IMR-90 (cell line): ENCODE results near the gene TMEM208. TPM values are rescaled to one million over a fixed set of nuclear protein-coding genes. Genes with fewer than 3 reads are reported as not detected.

ENCODE experiments used
- ATAC-seq: fragments of 200-7000 bp; cut with Tn5 transposase; 2 replicates; pipeline ENCODE4 v1.9.1; 2020; ENCODE audit warnings: low read depth, mild to moderate bottlenecking, moderate library complexity
- BruUV-seq: library from RNA; stranded (reverse); fragments of 400-500 nt; replicated peaks from 2 replicates; lab custom pipeline; 2021; lab: Mats Ljungman, UMichigan
- CTCF ChIA-PET: fragments of 300-600 bp; formaldehyde crosslinking; extraction: SDS; loops from one replicate; lab custom pipeline; 2021; ENCODE audit warnings: antibody characterized with exemption; lab: Yijun Ruan, JAX
- POLR2A ChIA-PET: fragments of 300-600 bp; sonication (Branson Sonifier 250); formaldehyde crosslinking; loops from one replicate; lab custom pipeline; 2022; ENCODE audit warnings: antibody characterized with exemption; ENCODE audit not compliant: unreplicated experiment; lab: Charles Lee
- DNase-seq: peaks from one replicate; pipeline ENCODE4 v3.0.0; 2013
- H2AFZ ChIP-seq: replicated peaks from 2 replicates; pipeline ENCODE3; 2013; ENCODE audit warnings: low read length, mild to moderate bottlenecking; ENCODE audit not compliant: poor library complexity
- H2AK5ac ChIP-seq: 2 replicates; pipeline ENCODE4 v1.6.1; 2013; ENCODE audit warnings: low read depth, low read length, inconsistent platforms
- H2AK9ac ChIP-seq: replicated peaks from 2 replicates; pipeline ENCODE3; 2013; ENCODE audit warnings: mild to moderate bottlenecking, low read depth, low read length, moderate library complexity; ENCODE audit not compliant: poor library complexity
- H2BK120ac ChIP-seq: 2 replicates; pipeline ENCODE4 v1.6.1; 2013; ENCODE audit warnings: low read depth, low read length, inconsistent platforms
- H2BK15ac ChIP-seq: 3 replicates; pipeline ENCODE4 v1.6.1; 2013; ENCODE audit warnings: low read depth, low read length, inconsistent platforms
- H2BK20ac ChIP-seq: 2 replicates; pipeline ENCODE4 v1.6.1; 2013; ENCODE audit warnings: low read depth, mild to moderate bottlenecking, inconsistent platforms, low read length, moderate library complexity
- H2BK5ac ChIP-seq: 2 replicates; pipeline ENCODE4 v1.6.1; 2013; ENCODE audit warnings: mild to moderate bottlenecking, low read depth, low read length, inconsistent platforms; ENCODE audit not compliant: poor library complexity, severe bottlenecking
- H3K14ac ChIP-seq: replicated peaks from 2 replicates; pipeline ENCODE4 v1.6.1; 2013; ENCODE audit warnings: low read depth, low read length, inconsistent platforms
- H3K18ac ChIP-seq: 2 replicates; pipeline ENCODE4 v1.6.1; 2013; ENCODE audit warnings: low read depth, low read length, control low read depth
- H3K23ac ChIP-seq: 2 replicates; pipeline ENCODE4 v1.6.1; 2013; ENCODE audit warnings: low read depth, low read length, inconsistent platforms
- H3K27ac ChIP-seq: 2 replicates; pipeline ENCODE4 v1.5.1; 2013; ENCODE audit warnings: mild to moderate bottlenecking, control low read depth, low read length; ENCODE audit not compliant: insufficient read depth
- H3K27me3 ChIP-seq: 2 replicates; pipeline ENCODE4 v1.6.1; 2013; ENCODE audit warnings: low read length; ENCODE audit not compliant: control insufficient read depth, insufficient read depth
- H3K36me3 ChIP-seq: 2 replicates; pipeline ENCODE4 v1.6.1; 2013; ENCODE audit warnings: low read length, mixed read lengths; ENCODE audit not compliant: control insufficient read depth, insufficient read depth
- H3K4ac ChIP-seq: 2 replicates; pipeline ENCODE4 v1.6.1; 2013; ENCODE audit warnings: low read depth, low read length, inconsistent platforms
- H3K4me1 ChIP-seq: 2 replicates; pipeline ENCODE4 v1.6.1; 2013; ENCODE audit warnings: low read length, mixed read lengths; ENCODE audit not compliant: control insufficient read depth, insufficient read depth
- H3K4me2 ChIP-seq: 2 replicates; pipeline ENCODE4 v1.6.1; 2013; ENCODE audit warnings: low read depth, mild to moderate bottlenecking, control low read depth, low read length, moderate library complexity
- H3K4me3 ChIP-seq: 2 replicates; pipeline ENCODE4 v1.5.1; 2013; ENCODE audit warnings: low read depth, mild to moderate bottlenecking, control low read depth, low read length, moderate library complexity; ENCODE audit not compliant: insufficient read depth
- H3K56ac ChIP-seq: 2 replicates; pipeline ENCODE4 v1.6.1; 2013; ENCODE audit warnings: low read length, inconsistent platforms; ENCODE audit not compliant: insufficient read depth; ENCODE audit errors: extremely low read depth
- H3K79me1 ChIP-seq, 2 experiments: 2 replicates each; pipeline ENCODE4 v1.6.1; 2013; ENCODE audit warnings: low read length in 2 of 2, inconsistent platforms in 1 of 2, low read depth in 1 of 2
- H3K9ac ChIP-seq: 2 replicates; pipeline ENCODE4 v1.6.1; 2013; ENCODE audit warnings: low read depth, low read length, control low read depth
- H3K9me1 ChIP-seq: 2 replicates; pipeline ENCODE4 v1.6.1; 2013; ENCODE audit warnings: low read length, inconsistent platforms; ENCODE audit not compliant: insufficient read depth
- H3K9me3 ChIP-seq: 2 replicates; pipeline ENCODE4 v1.6.1; 2013; ENCODE audit warnings: low read length; ENCODE audit not compliant: control insufficient read depth, insufficient read depth
- H4K20me1 ChIP-seq: 2 replicates; pipeline ENCODE4 v1.6.1; 2013; ENCODE audit warnings: low read length, inconsistent platforms; ENCODE audit not compliant: insufficient read depth
- H4K5ac ChIP-seq: 2 replicates; pipeline ENCODE4 v1.6.1; 2013; ENCODE audit warnings: mild to moderate bottlenecking, low read depth, low read length, control low read depth
- H4K8ac ChIP-seq, 2 experiments: 2 replicates each; pipeline ENCODE4 v1.6.1; 2013; ENCODE audit warnings: low read depth in 2 of 2, low read length in 2 of 2, control low read depth in 1 of 2, inconsistent platforms in 1 of 2
- H4K91ac ChIP-seq: 2 replicates; pipeline ENCODE4 v1.6.1; 2013; ENCODE audit warnings: low read depth, low read length, inconsistent platforms; ENCODE audit not compliant: insufficient read depth
- BHLHE40 ChIP-seq: fragments of 150-350 bp; IDR thresholded peaks from 2 replicates; pipeline ENCODE4 v1.6.1; 2016; ENCODE audit warnings: mild to moderate bottlenecking, low read depth, low read length
- CEBPB ChIP-seq: IDR thresholded peaks from 2 replicates; pipeline ENCODE4 v1.6.1; 2012; ENCODE audit warnings: low read depth, low read length, improper control_type of control experiment
- CHD1 ChIP-seq: IDR thresholded peaks from 2 replicates; pipeline ENCODE4 v1.6.1; 2012; ENCODE audit warnings: low read depth, low read length, improper control_type of control experiment
- FOS ChIP-seq: fragments of 150-350 bp; IDR thresholded peaks from 2 replicates; pipeline ENCODE4 v1.6.1; 2016; ENCODE audit warnings: low read depth, low read length
- MAFK ChIP-seq: IDR thresholded peaks from 2 replicates; pipeline ENCODE4 v1.6.1; 2012; ENCODE audit warnings: low read depth, low read length, improper control_type of control experiment
- MAZ ChIP-seq: IDR thresholded peaks from 2 replicates; pipeline ENCODE4 v1.6.1; 2012; ENCODE audit warnings: low read depth, mild to moderate bottlenecking, low read length, improper control_type of control experiment, moderate library complexity, borderline replicate concordance
- MXI1 ChIP-seq: IDR thresholded peaks from 2 replicates; pipeline ENCODE4 v1.6.1; 2012; ENCODE audit warnings: low read depth, mild to moderate bottlenecking, low read length, moderate library complexity, borderline replicate concordance
- NFE2L2 ChIP-seq: fragments of 150-350 bp; IDR thresholded peaks from 2 replicates; pipeline ENCODE4 v1.6.1; 2016; ENCODE audit warnings: low read depth, mild to moderate bottlenecking, low read length
- POLR2A ChIP-seq: IDR thresholded peaks from 2 replicates; pipeline ENCODE4 v1.6.1; 2012; ENCODE audit warnings: mild to moderate bottlenecking, low read depth, low read length
- RAD21 ChIP-seq: IDR thresholded peaks from 2 replicates; pipeline ENCODE4 v1.6.1; 2012; ENCODE audit warnings: low read length, improper control_type of control experiment
- RCOR1 ChIP-seq: IDR thresholded peaks from 2 replicates; pipeline ENCODE4 v1.6.1; 2012; ENCODE audit warnings: mild to moderate bottlenecking, low read length, improper control_type of control experiment; ENCODE audit not compliant: insufficient replicate concordance
- RFX5 ChIP-seq: IDR thresholded peaks from 2 replicates; pipeline ENCODE4 v1.8.0; 2012; ENCODE audit warnings: low read depth, mild to moderate bottlenecking, low read length, moderate library complexity
- SMC3 ChIP-seq: fragments of 150-350 bp; IDR thresholded peaks from 2 replicates; pipeline ENCODE4 v1.6.1; 2016; ENCODE audit warnings: low read depth, mild to moderate bottlenecking, antibody characterized with exemption, low read length, moderate library complexity
- WGBS, 2 experiments: methylation state at CpG; one replicate each; pipeline versions ENCODE4 v1.1.5 to v1.1.7; 2013; ENCODE audit warnings: missing lambda C conversion rate in 2 of 2; ENCODE audit not compliant: insufficient read length in 1 of 2; ENCODE audit errors: extremely low coverage in 2 of 2; 5-methylcytosine and 5-hydroxymethylcytosine counted together
- dilution Hi-C: fragments of 300-500 bp; cut with HindIII; formaldehyde crosslinking; loops from one replicate; pipeline ENCODE4 v1.14.3; 2018; ENCODE audit warnings: low sequenced_read_pairs; ENCODE audit not compliant: unreplicated experiment
- in situ Hi-C: fragments of 300-500 bp; cut with MboI; formaldehyde crosslinking; loops from 3 replicates; pipeline ENCODE4 v1.14.3; 2019; ENCODE audit warnings: low sequenced_read_pairs, inconsistent platforms, mixed read lengths
- intact Hi-C: fragments of 100-400 bp; cut with micrococcal nuclease; formaldehyde crosslinking; loops from 2 replicates; pipeline ENCODE4 v1.10.0; 2022
- polyA plus RNA-seq, 3 experiments: library from polyadenylated mRNA; depleted of rRNA; stranded (reverse); fragments of >200 nt; gene quantifications; 2 replicates each; pipeline ENCODE4 v1.2.3, GENCODE V29; 2012; ENCODE audit warnings: low replicate concordance in 1 of 3
- total RNA-seq: library from RNA; depleted of rRNA; stranded (reverse); fragments of >200 nt; gene quantifications from 2 replicates; pipeline ENCODE4 v1.2.3, GENCODE V29; 2012
- TF ChIP-seq, protein P1 (sequence below): fragments of 150-350 bp; IDR thresholded peaks from 2 replicates; pipeline ENCODE4 v1.6.1; 2017; ENCODE audit warnings: mild to moderate bottlenecking, antibody characterized with exemption, low read length, low read depth
- TF ChIP-seq, protein P2 (sequence below): fragments of 150-350 bp; IDR thresholded peaks from 2 replicates; pipeline ENCODE4 v1.6.1; 2016; ENCODE audit warnings: low read depth, mild to moderate bottlenecking, low read length, moderate library complexity, borderline replicate concordance
- TF ChIP-seq, protein P3 (sequence below): conservative IDR thresholded peaks from 2 replicates; pipeline ENCODE4 v1.5.1; 2012; ENCODE audit warnings: mild to moderate bottlenecking, low read depth, low read length, improper control_type of control experiment

The TMEM208 gene
- total and polyA plus RNA-seq, 2 of the 4 experiments (the other 2 are of a cell fraction), result 65.6 to 66.5 TPM

- WGBS, 2 experiments, result 4% methylated on average over 3 of the region's 7 CpGs; no CpG with 5 or more reads in 1 of the 2 experiments
- H3K27ac ChIP-seq, result peak overlapping the region; percentile 57; the same call in 1 of the 2 replicates
- H3K23ac ChIP-seq, result peak overlapping the region; percentile 87
Measured at GRCh38 chr16:67248073-67248400, 21.1 kb downstream of the TMEM208 start.

More at GRCh38 chr16:67248073-67248400, 21.1 kb downstream of the TMEM208 start:
- ATAC-seq (no peak), DNase-seq (no peak)
- peaks cover 11 to 57% of the 10 kb centered on the region in 2 experiments; a peak in 3 of 4 replicates for H3K79me1 ChIP-seq
- peak overlapping the region; percentile 73 for H4K91ac ChIP-seq
- peak overlapping the region; percentile 90 for H2AFZ ChIP-seq
- H4K5ac ChIP-seq, result no peak overlapping the region
- H4K20me1 ChIP-seq, result no peaks in the 10 kb centered on the region; the same call in 1 of the 2 replicates
- peak overlapping the region; percentile 59 for H3K4me3 ChIP-seq
- POLR2A ChIA-PET, result no interaction called here
- H3K18ac ChIP-seq, result no peak overlapping the region
- H3K36me3 ChIP-seq, result no peaks in the 10 kb centered on the region
- peak overlapping the region; percentile 88 for H3K4me2 ChIP-seq
- no peak overlapping the region; the same call in 1 of the 2 replicates for H2BK120ac ChIP-seq
- peak overlapping the region; percentile 46; the same call in 1 of the 2 replicates for H3K56ac ChIP-seq
- H2BK5ac ChIP-seq, result no peak overlapping the region
- CTCF ChIA-PET, result interaction anchor here (1.5 kb wide), 1 partner anchor 13 kb away, joined by 4 read pairs; no protein-coding TSS in a partner anchor
- H3K9ac ChIP-seq, result peak overlapping the region; percentile 81
- peaks cover 22% of the 10 kb centered on the region for H3K9me1 ChIP-seq
- peak overlapping the region; percentile 35 to 83; a peak in 3 of 4 replicates for H4K8ac ChIP-seq
- H2AK9ac ChIP-seq, result peak overlapping the region; percentile 87
- TF ChIP-seq, protein P1, sequence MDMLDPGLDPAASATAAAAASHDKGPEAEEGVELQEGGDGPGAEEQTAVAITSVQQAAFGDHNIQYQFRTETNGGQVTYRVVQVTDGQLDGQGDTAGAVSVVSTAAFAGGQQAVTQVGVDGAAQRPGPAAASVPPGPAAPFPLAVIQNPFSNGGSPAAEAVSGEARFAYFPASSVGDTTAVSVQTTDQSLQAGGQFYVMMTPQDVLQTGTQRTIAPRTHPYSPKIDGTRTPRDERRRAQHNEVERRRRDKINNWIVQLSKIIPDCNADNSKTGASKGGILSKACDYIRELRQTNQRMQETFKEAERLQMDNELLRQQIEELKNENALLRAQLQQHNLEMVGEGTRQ, result no peak
- TF ChIP-seq MAFK, result no peak
- no peak for TF ChIP-seq BHLHE40
- TF ChIP-seq, protein P2, sequence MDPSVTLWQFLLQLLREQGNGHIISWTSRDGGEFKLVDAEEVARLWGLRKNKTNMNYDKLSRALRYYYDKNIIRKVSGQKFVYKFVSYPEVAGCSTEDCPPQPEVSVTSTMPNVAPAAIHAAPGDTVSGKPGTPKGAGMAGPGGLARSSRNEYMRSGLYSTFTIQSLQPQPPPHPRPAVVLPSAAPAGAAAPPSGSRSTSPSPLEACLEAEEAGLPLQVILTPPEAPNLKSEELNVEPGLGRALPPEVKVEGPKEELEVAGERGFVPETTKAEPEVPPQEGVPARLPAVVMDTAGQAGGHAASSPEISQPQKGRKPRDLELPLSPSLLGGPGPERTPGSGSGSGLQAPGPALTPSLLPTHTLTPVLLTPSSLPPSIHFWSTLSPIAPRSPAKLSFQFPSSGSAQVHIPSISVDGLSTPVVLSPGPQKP, result no peak
- TF ChIP-seq RFX5, result no peak
- TF ChIP-seq MAZ, result no peak
- no peak for TF ChIP-seq NFE2L2
- TF ChIP-seq, protein P3, sequence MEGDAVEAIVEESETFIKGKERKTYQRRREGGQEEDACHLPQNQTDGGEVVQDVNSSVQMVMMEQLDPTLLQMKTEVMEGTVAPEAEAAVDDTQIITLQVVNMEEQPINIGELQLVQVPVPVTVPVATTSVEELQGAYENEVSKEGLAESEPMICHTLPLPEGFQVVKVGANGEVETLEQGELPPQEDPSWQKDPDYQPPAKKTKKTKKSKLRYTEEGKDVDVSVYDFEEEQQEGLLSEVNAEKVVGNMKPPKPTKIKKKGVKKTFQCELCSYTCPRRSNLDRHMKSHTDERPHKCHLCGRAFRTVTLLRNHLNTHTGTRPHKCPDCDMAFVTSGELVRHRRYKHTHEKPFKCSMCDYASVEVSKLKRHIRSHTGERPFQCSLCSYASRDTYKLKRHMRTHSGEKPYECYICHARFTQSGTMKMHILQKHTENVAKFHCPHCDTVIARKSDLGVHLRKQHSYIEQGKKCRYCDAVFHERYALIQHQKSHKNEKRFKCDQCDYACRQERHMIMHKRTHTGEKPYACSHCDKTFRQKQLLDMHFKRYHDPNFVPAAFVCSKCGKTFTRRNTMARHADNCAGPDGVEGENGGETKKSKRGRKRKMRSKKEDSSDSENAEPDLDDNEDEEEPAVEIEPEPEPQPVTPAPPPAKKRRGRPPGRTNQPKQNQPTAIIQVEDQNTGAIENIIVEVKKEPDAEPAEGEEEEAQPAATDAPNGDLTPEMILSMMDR, result no peak
- TF ChIP-seq POLR2A, result no peak
- no peak for TF ChIP-seq RAD21
- no peak for TF ChIP-seq MXI1
- no peak for TF ChIP-seq CEBPB
- TF ChIP-seq RCOR1, result no peak
- no peak for TF ChIP-seq CHD1
- no peak for TF ChIP-seq FOS
- TF ChIP-seq SMC3, result no peak
- in situ Hi-C loops, result no loop called here
- intact Hi-C loops, result loop anchor here (5.0 kb wide), 1 partner anchor 144 kb away; the partner anchor contains the start of gene TPPP3
- peaks cover 38% of the 10 kb centered on the region for H3K4me1 ChIP-seq
- peak overlapping the region; percentile 60 for H3K14ac ChIP-seq
- peak overlapping the region; percentile 93 for H2AK5ac ChIP-seq
- dilution Hi-C loops, result no loop called here
- peak overlapping the region; percentile 24; the same call in 1 of the 2 replicates for H2BK20ac ChIP-seq
- no TSS peak for BruUV-seq
- no peaks in the 10 kb centered on the region for H3K27me3 ChIP-seq
- peak overlapping the region; percentile 79 for H3K4ac ChIP-seq
- no peaks in the 10 kb centered on the region for H3K9me3 ChIP-seq
- peak overlapping the region; percentile 34; the same call in 1 of the 3 replicates for H2BK15ac ChIP-seq
